GM18868 (cell line): ENCODE measurements around the gene MGAM2.

Source experiments
- ATAC-seq: cut with Tn5 transposase; IDR thresholded peaks from one replicate; pipeline ENCODE4 v1.9.1; 2021; ENCODE audit warnings: mild to moderate bottlenecking, moderate library complexity; ENCODE audit not compliant: unreplicated experiment

MGAM2 gene

DNA sequence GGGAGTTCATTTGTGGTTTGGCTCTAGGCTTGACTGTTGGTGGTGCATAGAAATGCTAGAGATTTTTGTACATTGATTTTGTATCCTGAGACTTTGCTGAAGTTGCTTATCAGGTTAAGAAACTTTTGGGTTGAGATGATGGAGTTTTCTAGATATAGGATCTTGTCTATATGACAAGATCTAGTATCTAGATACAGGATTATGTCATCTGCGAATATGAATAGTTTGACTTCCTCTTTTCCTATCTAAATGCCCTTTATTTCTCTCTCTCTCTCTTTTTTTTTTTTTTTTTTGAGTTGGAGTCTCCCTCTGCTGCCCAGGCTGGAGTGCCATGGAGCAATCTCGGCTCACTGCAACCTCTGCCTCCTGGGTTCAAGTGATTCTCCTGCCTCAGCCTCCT is 62.9 kb downstream of the MGAM2 start:
- ATAC-seq, result no peak

DNA sequence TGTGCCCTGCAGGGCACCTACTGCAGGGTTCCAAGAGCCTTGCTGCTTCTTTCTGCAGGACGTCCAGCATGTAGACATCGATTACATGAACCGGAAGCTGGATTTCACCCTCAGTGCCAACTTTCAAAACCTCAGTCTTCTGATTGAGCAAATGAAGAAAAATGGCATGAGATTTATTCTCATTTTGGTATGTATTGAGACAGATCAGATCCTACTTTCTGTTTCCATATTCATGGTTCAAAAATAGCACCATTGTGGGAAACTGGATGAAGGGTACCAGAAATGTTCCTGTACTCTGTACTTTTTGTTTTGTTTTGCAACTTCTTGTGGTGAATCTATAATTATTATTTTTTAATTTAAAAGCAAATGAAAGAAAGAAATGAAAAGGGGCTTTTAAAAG is 64.1 kb downstream of the MGAM2 start:
- no peak for ATAC-seq

DNA sequence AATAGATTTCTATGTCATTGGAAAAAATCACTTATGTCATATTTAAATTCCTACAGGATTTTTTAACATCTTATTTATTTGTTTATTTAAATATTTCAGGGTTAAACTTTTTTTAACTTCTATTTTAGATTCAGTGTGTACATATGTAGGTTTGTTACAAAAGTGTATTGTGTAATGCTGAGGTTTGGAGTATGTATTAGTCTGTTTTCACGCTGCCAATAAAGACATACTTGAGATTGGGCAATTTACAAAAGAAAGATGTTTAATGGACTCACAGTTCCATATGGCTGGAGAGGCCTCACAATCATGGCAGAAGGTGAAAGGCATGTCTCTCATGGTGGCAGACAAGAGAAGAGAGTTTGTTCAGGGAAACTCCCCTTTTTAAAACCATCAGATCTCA is 65.4 kb downstream of the MGAM2 start:
- ATAC-seq, result no peak

DNA sequence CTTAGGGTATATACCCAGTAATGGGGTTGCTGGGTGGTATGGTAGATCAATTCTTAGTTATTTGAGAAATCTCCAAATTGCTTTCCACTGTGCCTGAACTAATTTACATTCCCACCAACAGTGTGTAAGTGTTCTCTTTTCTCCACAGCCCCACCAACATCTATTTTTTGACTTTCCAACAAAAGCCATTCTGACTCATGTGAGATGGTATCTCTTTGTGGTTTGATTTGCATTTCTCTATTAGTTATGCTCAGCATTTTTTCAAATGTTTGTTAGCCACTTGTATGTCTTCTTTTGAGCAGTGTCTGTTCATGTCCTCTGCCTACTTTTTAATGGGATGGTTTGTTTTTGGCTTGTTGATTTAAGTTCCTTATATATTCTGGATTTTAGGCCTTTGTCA is 66.4 kb downstream of the MGAM2 start:
- ATAC-seq, result peak; percentile 61

DNA sequence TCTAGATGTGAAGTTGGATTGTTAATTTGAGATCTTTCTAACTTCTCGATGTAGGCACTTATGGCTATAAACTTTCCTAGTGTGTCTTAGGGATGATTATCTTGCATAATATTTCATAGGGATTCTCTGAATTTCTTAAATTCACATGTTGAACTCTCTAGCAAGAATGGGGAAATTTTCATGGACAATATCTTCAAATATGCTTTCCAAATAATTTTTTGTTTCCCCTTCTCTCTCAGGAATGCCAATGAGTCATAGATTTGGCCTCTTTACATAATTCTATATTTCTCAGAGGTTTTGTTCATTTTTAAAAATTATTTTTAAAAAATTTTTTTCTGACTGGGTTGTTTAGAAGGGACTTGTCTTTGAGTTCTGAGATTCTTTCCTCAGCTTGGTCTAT is 68.9 kb downstream of the MGAM2 start:
- ATAC-seq, result no peak

DNA sequence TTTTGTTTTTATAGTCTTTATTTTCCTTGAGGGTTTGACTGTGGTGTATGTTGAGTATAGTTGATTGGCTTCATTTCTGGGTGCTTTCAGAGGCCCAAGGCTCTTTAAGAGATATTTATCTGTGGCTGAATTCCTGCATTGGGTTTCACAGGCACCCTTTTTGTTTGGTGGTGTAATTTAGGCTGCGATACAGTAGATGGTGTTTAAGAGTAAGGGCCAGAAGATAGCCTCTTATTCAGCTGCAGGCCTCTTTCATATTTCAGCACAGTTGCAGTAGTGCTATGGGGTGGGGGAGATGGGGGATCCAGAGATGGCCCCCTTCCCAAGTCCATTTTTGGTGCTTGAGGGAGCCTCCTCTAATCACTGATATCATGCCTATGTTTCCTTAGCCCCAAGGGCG is 69.7 kb downstream of the MGAM2 start:
- no peak for ATAC-seq

DNA sequence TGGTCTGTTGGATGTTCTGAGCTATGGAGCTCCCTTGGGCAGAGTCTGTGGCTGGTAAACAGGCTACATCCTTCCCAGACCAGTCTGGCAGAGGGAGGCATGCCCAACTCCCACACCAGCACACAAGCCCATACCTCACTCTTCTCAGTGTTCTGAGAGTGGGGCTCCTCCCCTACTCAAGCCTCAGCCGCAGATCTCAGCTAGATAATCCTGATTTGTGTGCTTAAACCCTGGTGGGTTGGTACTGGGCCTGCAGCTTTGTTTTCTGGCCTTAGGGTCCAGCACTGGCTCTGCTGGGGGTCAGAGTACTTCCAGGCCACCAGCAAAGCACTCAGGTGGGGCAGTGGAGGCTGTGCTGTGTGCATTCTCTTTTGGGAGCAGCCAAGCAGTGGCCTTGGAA is 70.4 kb downstream of the MGAM2 start:
- ATAC-seq, result no peak

DNA sequence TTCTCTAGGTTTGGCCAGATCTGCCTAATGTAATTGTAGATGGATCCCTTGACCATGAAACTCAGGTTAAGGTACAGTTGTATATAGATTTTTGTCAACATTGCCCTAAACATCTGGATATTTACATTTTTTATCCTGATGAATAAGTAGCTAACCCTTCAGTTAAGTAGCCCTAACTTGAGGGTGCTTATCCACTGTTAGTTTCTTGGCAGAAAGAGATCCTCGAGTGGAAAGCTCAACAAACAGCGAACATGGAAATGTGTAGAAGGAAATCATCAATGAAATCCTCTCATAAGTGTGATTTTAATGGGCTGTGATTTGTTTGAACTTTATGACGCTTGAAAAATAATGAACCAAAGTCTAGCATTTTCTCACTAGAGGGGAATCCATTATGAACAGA is 73.6 kb downstream of the MGAM2 start:
- no peak for ATAC-seq

DNA sequence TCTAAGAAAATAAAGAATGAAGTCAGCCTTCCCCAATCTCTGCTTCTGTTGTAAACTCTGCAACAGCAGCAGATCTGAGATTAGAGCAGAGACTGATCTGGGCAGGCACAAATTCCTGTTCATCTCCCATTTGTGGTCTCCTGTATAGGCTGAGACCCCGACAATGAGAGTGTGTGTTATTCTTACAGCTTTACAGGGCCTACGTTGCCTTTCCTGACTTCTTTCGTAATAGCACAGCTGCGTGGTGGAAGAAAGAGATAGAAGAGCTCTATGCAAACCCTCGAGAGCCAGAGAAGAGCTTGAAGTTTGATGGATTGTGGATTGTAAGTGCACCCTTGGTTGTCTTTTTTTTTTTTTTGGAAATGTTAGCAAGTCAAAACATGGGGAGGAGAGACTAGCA is 74.3 kb downstream of the MGAM2 start:
- ATAC-seq, result no peak

DNA sequence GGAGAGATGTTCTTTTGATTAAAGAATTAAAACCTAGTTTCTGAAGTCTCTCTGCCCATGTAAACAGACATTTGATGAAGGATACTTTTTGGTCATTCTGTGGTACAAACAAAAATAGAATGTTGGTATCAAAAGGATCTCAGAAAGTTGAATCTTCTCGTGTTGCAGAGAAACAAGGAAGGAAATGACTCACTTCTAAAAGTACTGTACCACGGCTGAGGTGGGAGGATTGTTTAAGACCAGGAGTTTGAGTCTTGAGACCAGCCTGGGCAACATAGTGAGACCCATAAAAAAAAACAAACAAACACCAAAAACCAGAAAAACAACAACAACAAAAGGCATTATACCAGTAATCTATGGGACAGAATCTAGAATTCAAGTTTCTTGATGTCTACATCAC is 76.6 kb downstream of the MGAM2 start:
- no peak for ATAC-seq

DNA sequence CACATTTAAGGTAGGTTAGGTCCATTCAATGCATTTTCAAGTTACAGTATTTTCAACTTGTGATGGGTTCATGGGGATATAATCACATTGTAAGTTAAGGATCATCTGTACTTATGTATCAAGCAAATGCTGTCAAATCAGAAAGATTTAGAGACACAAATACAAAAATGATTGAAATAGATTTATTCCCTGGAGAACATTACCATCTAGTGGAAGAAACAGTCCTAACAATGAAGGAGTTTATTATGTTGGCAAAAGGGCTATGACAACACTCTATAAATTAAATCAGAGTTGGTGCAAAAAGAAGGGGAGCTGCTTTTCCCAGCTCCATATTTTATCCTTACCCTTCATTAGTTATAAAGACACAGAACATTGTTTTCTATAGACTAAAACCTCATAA is 77.3 kb downstream of the MGAM2 start:
- ATAC-seq, result no peak

DNA sequence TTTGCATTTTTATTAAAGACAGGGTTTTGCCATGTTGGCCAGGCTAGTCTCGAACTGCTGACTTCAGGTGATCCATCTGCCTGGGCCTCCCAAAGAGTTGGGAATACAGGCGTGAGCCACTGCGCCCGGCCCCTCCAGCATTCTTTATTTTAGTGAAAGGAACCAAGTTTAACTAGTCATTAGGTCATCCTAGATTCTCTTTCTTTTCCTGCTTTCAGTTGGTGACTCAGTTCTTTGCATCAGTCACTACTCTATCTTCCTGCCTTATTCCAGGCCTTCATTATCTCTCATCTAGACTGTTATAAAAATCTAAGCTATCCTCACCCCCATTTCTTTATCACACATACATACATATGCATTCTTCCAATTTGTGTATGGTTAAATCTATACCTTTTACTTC is 82.7 kb downstream of the MGAM2 start:
- ATAC-seq, result no peak

DNA sequence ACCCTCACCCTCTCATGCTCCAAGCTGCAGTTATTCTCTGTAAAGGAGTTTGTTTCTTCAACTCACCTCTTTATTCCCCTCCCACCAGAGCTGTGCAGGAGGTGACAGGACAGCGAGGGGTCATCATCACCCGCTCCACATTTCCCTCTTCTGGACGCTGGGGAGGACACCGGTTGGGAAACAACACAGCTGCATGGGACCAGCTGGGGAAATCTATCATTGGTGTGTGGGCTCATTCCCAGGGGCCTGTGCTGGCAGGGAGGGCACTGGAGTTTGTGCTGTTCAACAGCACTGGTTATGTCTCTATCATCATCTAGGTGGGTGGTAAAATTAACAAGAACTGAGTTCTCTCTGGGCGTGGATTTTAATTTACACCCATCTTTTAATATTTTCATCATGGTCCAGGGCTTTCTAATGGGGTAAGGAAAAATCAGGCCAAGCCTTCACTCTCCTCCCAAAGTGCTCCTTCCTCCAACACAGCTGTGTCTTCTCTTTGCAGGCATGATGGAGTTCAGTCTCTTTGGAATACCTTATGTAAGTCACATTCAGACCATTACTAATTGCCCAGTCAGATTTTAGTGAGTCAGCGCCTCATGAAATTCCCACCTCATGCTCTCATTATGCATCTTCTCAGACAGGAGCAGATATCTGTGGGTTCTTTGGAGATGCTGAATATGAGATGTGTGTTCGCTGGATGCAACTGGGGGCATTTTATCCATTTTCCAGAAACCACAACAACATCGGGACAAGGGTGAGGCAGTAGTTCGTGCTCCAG is 84.7 kb downstream of the MGAM2 start:
- no peak for ATAC-seq

DNA sequence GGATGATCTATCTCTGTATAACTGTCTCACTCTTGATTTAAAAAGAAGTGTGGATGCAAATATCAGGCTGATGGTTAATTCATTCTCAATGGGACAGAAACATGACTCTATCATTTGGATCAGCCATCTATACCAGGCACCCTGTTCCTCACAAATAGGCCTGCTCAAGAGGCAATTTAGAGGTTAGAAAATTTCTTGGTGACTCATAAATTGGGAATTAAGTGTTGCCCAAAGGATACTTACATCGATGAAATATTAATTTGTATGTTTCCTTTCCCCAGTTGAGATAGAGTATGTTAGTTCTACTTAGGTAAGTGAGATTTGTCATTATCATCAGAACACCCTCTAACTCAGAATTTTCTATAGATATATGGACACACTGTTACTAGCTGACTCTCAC is 88.7 kb downstream of the MGAM2 start:
- no peak for ATAC-seq

DNA sequence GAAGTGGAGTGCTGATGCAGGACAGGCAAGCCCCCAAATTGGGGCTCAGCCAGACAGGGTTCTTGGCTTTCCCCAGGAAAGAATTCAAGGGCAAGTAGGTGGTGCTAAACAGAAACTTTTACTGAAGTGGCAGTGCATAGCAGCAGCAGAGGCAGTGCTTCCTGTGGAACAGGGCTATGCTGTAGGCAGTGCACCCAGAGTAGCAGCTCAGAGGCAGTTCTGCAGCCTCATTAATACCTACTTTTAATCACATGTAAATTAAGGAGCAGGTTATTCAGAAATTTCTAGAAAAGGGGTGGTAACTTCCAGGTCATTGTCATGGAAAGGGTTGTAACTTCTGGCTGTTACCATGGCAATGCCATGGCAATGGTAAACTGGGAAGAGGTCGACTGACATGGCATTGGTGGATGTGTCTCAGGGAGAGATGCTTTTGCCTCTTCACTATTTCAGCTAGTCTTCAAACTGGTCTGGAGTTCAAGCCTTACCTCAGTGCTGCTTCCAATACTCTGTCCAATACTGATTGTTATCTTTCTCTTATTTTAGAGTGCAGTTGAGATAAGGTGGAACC is 117.1 kb downstream of the MGAM2 start:
- no peak for ATAC-seq

DNA sequence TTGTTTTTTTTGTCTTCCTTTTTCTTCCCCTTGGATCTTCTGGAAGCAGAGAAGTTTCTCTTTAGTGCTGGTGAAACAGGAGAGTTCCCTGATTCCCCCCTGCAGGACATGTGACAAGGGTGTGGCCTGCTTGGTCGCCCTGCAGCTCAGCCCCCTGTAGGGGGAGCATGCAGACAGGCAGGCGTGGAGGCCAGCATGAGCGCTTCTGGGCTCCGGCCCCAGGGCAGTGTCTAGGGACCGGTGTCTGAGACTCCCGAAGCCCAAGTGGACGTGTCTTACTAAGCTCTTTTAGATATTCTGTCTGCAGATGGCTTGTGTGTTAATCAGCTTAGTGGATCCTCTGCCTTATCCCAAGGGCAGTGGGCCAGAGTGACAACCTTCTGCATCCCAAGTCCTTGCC is 120.2 kb downstream of the MGAM2 start:
- no peak for ATAC-seq

DNA sequence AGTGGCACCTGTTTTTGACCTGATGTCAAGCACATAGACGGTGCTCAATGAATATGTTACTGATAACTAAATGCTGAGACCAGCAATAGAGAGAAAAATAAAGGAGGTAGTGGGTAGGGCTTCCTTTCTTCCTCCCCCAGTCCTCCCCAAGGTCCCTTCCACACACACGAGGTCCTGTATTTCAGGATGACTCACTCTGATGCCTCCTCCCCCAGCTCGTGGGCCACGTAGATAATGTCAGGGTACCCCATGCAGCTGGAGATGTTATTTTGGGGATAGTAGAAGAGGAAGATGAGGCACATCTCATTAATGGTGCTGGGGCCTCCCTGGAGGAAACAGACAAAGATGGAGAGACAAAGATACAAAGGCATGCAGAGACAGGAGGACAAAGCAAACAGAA is 129.0 kb downstream of the MGAM2 start:
- no peak for ATAC-seq

DNA sequence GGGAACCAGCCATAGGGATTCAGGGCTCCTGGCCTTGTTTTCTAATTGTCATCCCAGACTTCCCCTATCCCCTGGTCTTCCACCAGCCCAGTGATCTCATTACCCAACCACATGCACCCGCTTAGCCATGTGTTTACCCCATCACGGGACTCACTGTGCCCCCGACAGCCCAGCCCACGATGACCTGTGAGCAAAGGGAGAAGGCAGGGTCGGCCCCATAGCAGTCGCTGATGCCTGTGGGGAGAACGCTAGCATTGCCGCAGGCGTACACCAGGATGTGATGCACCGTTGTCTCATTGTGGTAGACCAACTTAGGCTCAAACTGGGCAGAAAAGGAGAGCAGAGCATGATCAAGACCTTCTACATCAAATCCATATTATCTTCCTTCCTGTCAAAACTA is 132.3 kb downstream of the MGAM2 start:
- no peak for ATAC-seq

DNA sequence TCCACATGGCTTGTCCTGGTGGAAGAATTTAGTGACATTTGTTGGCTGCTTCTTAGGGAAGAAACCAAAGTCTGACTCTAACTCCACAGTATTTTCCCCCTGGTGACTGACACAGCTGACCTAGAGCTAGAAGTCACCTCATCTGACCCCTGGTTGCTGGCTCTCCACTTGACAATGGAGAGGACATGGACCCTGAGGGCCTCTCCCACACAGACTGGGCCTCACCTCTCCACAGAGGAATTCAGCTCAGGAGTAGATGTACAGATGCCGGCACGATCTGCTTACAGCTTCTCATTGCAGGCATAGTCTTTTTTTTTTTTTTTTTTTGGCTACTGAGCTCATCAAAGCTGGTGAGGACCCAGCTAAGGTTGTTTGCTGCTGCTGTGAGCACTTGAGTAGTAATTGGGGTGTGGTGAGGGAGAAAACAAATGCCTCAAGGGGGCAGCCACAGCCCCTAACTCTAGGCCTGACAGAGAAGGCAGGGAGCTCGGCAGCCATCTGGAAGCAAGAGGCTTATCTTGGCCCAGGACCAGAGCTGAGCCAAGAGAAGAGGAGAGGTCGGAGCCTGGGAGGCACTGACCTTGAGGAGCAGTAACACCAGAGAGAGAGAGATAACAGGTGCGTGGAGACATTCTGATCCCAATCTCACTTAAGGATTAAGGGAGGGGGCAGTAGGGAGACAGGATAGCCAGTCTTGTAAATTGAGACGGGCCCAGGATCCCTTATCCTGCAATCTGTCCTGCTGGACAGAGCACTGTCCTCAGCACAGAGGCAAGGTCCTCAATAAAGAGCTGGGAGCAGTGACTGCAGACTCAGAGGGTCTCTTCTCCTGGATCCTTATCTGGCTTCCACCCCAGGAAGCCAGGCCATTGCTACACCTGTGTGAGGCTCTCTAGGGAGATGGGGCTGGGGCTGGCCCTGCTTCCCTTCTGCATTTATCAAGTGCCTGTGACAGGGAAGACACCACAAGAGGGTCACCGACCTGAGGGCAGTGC is 136.9 kb downstream of the MGAM2 start:
- no peak for ATAC-seq

DNA sequence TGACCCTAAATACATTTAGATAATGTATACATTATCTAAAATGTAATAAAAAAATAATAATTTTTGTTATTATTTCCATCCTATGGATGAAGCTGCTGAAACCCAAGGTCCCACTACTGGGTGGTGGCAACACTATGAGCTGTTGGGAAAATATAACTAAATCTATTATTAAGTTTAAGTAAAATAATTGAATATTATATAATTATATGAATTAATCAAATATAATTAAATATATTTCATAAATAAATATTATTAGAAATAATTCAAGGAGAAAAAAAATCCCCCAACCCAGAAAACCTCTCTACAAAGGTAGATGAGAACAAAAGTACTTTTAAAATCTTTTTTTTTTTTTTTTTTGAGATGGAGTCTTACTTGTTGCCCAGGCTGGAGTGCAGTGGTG is 138.4 kb downstream of the MGAM2 start:
- no peak for ATAC-seq

DNA sequence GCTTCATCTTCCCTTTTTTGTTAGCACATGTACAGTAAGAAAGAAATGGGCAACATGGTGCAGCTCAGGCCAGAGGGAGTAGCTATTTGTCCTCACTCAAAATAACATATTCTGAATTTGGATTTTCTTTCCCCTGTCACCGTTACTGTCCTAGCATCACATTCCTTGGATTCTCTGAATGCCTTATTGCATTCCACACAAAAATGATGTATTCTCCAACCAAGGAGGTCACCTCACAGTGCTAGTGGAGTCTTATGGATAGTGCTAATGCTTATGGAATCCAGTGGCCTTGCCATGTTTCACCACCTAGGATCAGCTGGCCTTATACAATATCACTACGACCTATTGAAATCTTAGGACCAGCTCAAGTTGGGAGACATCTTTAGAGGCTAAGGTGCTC is 139.2 kb downstream of the MGAM2 start:
- no peak for ATAC-seq

DNA sequence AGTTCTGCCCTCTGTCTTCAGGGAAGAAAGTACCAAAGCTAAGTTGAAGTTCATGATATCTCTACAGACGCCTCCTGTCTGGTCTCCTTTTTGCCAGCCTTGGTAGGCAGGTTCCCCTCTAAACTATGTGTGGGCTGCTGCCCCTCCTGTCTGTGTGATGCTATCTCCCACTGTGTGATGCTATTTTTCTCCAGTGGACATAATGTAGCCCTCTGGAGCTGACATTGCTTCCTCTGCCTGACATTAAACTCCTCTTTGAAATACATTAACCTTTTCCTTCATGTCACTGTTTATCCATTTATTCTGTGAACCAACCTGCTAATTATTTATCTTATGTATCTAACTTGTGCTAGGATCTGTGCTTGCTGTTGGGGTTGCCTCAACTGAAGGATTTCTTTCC is 146.4 kb downstream of the MGAM2 start, which contains the start of gene PRSS58:
PRSS58 (minus strand) TSS at position 101 of the 400 bp plus-strand sequence. CDS start 351 bp downstream, outside the sequence.
- no peak for ATAC-seq
